IPS-11a (cell line): ENCODE measurements around the gene APOA5.

Source experiments
- H3K4me3 ChIP-seq: one replicate; pipeline ENCODE4 v1.5.1; 2013; ENCODE audit warnings: low read depth, low read length, control low read depth

Gene APOA5

DNA sequence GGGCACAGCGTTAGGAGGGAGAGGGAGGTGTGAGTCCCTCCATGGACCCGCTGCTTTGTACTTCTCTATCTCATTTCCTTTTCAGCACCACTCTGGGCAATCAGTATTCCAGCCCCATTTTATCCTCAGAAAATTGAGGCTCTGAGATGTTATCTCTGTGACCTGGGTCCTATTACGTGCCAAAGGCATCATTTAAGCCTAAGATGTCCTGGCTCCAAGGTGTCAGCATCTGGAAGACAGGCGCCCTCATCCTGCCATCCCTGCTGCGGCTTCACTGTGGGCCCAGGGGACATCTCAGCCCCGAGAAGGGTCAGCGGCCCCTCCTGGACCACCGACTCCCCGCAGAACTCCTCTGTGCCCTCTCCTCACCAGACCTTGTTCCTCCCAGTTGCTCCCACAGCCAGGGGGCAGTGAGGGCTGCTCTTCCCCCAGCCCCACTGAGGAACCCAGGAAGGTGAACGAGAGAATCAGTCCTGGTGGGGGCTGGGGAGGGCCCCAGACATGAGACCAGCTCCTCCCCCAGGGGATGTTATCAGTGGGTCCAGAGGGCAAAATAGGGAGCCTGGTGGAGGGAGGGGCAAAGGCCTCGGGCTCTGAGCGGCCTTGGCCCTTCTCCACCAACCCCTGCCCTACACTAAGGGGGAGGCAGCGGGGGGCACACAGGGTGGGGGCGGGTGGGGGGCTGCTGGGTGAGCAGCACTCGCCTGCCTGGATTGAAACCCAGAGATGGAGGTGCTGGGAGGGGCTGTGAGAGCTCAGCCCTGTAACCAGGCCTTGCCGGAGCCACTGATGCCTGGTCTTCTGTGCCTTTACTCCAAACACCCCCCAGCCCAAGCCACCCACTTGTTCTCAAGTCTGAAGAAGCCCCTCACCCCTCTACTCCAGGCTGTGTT is 37.2 kb upstream of the APOA5 start:
- no peak overlapping the region for H3K4me3 ChIP-seq

DNA sequence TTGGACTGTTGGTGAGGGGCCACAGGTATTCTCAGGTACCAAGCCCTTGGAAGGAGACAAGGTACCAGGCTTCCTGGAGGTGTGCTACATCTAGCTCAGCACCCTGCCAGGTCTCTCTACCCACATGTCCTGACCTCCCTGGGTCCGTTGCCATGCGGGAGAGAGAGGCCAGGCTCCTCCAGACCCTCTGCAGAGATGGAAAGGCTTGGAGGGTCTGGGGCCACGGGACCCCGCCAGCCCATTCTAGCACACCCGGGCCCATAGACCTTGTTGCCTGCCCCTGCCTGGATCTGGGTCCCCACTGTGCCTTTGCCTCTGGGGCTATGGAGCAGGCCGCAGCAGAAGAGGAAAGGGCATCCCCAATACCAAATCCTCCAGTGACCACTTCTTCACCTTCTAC is 35.8 kb upstream of the APOA5 start:
- H3K4me3 ChIP-seq = no peak overlapping the region

- H3K4me3 ChIP-seq = no peak overlapping the region
Measured at GRCh38 chr11:116826751-116827431, 35.2 kb upstream of the APOA5 start.

DNA sequence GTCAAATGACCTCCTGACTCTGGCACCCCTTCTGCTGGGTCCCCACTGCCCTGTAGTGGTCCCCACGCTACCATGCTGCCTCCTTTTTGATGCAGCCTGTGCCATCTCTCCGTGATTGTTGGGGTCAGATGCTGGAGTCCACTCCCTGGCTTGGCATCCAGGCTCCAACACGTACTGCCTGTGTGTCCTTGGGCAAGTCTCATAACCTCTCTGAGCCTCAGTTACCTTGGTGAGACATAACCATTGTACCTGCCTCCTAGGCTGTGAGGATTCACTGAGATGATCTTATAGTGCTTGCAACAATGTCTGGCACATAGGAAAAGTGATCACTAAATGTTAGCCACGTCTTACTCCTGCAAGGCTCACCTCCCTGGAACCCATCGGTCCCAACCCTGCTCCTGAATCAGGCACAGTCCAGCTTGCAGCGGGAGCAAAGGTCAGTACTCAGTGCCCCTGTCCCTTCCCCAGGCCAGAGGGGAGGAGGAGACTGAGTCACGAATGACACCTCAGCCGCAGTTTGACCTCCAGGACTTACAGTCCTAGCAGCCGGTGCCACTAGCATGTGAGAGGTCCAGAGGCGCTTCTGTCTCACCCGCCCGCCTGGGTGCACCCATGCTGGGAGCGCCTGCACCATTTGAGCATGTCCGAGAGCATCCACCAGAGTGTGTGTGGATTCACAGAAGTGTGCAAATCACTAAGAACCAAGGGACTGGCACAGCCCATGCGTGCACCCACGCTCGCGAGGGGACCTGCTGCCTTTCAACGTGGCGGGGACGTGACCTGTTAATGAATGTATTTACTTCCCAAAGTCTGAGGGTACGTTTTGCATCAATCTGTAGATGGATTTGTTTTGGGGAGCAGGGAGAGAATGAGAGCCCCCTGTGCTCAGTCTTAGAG is 34.4 kb upstream of the APOA5 start:
- no peak overlapping the region for H3K4me3 ChIP-seq

DNA sequence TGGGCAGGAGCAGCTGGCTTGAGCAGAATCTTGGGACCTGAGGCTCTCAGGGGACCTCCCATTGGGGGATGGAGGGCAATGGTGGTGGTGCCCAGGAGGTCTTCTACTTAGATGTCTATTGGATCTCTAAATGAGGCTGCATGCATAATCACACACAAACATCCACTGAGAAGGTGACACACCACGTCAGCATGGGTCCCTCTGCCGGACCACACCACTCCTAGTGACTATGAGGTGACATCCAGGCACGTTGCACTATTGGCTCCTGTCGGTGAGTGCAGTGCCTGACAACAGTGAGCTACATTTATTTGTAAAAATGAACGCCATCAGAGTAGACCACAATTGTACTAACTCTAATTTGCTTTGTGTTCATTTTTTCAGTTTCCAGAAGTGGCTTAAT is 33.8 kb upstream of the APOA5 start:
- no peak overlapping the region for H3K4me3 ChIP-seq

DNA sequence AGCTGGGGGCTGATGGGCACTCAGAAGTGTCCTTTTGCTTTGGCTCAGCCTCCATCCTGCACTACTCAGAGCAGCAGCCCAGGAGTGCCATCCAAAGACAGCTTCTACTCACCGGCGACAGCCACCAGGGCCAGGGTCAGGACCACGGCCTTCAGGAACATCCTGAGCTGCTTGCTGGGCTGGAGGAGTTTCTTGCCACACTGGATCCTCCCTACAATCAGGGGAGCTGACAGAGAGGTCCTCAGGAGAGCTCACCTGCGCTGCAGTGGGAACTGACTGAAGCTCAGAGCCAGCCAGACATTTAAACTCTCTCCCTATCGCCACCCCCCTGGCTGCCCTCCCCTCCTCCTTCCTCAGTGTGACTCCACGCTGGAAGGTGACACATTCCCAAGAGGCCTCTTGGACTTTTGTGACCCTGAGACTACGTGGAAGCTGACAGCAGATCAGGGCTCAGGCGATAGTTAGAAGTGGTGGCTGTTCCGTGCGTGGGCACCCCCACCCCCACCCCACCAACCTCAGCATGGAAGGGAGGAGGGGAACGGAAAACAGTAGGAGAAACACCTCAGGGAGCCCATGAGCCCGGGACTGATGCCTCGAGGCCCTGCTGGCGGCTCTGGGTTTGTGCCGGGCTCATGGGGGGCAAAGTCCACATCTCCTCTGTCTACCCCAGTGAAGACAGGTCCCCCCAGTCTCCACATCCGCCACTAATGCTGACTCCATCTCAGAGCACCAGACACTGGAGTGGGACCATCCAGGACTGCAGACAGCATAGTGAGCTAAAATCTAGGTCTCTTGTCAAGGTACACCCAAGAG is 31.6 kb upstream of the APOA5 start, which contains the start of gene APOA4:
APOA4 (minus strand) TSS at position 274 of the 813 bp plus-strand sequence; CDS start at position 161, 113 bp downstream.
- no peak within 1 kb of the TSS for H3K4me3 ChIP-seq

DNA sequence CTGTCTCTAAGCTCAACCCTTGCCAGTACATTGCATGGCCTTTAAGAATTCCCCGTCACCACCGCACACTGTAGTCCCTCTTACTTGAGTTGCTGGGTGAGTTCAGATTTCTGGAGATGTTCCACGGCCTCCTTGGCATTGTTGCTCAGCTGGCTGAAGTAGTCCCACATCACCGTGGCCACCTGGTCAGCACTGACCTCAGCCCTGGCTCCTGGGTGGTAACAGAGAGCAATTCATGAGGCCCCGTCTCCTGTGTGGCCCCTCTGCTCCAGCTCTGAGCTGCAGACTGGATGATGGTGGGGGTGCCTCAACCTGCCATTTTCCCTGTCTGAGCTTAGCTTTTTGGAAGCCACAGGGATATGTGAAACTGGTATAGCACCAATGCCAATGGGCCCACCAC is 30.9 kb upstream of the APOA5 start:
- H3K4me3 ChIP-seq = no peak overlapping the region

DNA sequence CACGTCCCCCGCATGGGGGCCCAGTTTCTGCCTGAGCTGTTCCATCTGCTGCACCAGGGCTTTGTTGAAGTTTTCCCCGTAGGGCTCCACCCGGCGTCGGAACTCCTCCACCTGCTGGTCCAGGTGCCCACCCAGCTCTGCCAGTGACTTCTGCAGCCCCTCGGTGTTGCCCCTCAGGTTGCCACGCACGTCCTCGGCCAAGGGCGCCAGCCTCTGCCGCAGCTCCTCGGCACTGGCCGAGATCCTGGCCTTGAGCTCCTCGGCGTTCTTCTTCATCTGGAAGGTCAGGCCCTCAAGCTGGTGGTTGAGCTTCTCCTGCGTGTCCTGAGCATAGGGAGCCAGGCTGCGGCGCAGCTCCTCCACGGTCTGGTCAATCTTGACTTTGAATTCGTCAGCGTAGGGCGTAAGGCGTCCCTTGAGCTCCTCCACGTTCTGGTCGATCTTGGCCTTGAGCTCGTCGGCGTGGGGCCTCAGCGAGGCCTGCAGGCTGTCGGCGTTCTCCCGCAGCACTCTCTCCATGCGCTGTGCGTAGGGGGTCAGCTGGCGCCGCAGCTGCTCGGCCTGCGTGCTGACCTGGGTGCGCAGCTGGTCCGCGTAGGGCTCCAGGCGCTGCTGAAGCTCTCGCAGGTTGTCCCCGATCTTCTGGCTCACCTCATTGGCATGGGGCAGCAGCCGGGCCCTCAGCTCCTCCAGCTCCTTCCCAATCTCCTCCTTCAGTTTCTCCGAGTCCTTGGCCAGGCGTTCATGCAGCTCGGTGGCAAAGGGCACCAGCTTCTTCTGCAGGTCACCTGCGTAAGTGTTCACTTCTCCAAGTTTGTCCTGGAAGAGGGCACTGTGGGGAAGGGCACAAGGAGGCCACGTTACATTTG is 29.6 kb upstream of the APOA5 start:
- H3K4me3 ChIP-seq = no peak overlapping the region

DNA sequence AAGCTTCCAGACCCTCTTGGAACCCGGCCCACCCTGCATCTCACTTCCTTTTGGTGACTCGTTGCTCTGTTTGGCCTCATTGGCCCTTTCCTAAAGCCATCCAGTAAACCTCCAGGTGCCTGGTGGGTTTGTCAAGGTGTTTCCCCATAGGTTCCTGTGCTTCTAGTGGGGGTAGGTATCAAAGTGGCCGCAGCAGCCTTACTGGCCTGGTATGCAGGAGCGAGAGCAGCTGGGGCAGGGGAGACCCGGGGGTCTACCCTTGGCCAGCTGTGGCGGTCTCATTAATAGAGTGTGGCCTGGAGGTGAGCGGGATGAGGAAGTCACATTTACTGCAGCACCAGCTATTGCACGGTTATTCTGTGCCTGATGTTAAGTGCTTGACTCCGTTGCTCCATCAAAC is 27.4 kb upstream of the APOA5 start:
- H3K4me3 ChIP-seq = no peak overlapping the region

DNA sequence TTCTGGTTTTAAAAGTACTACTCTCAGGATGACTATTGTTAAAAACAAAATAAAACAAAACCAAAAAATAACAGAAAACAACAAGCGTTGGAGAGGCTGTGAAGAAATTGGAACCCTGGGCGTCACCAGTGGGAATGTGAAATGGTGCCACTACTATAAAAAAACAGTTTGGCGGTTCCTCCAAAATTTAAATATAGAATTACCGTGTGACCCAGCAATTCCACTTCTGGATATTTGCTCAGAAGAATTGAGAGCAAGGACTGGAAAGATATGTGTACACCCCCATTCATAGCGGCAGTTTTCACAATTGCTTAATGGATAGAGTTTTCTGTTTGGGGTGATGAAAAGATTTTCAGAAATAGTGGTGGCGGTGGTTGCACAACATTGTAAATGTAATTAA is 22.8 kb upstream of the APOA5 start:
- H3K4me3 ChIP-seq = no peak overlapping the region

DNA sequence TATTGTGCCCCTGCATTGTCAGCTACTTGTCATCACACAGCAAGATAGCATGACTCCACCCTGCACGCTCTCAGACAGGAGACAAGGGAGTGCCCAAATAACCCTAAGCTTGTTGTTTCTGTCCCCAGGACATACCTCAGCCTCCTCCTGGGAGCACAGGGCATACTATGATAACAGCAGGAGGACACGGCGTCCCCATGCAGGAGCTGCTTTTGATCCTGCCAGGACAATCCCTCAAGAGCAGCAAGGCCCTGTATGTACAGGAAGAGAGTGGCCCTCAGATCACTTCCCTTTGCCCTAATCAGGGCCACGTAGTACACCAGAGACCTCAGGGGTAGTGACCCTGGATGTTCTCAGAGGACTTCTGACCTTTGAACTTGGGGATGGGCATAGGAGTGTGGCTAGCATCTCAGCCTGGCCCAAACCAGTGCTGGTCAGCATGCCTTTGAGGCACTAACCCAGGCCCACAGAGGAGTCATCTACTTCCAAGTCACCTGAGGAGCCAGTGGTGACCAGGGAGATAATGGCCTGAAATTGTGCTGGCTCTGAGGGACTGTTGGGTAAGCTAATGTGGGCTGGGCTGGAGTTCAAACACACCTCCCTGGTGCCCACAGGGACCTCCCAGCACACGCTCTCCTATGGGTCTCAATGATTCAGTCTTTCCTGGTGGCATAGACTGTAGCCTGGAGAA is 22.2 kb upstream of the APOA5 start:
- no peak overlapping the region for H3K4me3 ChIP-seq

- H3K4me3 ChIP-seq = no peak overlapping the region
Measured at GRCh38 chr11:116813170-116813569, 21.5 kb upstream of the APOA5 start.

GRCh38 chr11:116812109-116812508 is 20.4 kb upstream of the APOA5 start:
- H3K4me3 ChIP-seq = no peak overlapping the region

- H3K4me3 ChIP-seq = no peak overlapping the region
Measured at GRCh38 chr11:116811194-116811593, 19.5 kb upstream of the APOA5 start.

- no peak overlapping the region for H3K4me3 ChIP-seq
Measured at GRCh38 chr11:116808262-116809175, 16.8 kb upstream of the APOA5 start.

DNA sequence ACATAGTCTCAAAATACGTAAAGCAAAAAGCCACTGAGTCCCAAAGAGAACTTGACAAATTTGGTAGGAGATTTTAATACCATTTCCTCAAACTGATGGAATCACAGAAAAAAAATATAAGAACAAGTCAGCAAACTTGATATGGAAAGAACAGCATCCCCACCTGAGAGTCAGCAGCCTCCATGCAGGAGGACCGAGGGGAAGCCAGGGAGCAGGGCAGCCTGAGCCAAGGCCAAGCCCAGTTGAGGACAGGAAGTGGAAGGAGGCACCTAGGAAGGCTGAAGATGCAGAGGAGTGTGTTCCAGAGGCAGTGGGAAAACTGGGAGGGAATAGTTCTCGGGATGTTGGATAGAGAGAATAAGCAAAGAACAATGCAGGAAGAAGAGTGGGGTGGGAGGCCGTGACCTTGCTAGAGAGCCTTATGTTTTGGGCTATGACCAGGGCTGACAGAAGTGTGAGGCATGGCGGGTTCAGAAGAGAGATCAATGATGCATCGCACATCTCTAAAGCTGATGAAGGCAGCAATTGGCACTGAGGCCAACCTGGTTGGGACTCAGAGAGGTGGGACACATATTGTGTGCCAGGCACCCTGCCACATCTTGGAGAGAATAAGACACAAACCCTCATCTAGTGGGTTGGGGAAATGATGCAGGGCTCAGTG is 16.1 kb upstream of the APOA5 start:
- no peak overlapping the region for H3K4me3 ChIP-seq

GRCh38 chr11:116804001-116804400 is 12.3 kb upstream of the APOA5 start:
- H3K4me3 ChIP-seq = no peak overlapping the region
